ENCODE results near the gene KIF26A.

GRCh38 chr14:104135121-104135903, 3.1 kb upstream of the KIF26A start:
- no peak for TF ChIP-seq CTCF (IDR thresholded peaks at IDR 0.05; ENCODE audit: insufficient read depth, low read depth, low read length)
- peak; percentile 77 for TF ChIP-seq EZH2 (IDR thresholded peaks at IDR 0.05; ENCODE audit: insufficient read depth, low read length)

All from astrocyte (in vitro differentiated cells and primary cell).